G401.6 (cell line): ENCODE measurements around the gene OR52E8.

Source experiments
- FAIRE-seq: peaks from 2 replicates; lab custom pipeline; 2012; peaks lifted over from hg19 to GRCh38; lab: Jason Lieb, UNC

The OR52E8 gene

DNA sequence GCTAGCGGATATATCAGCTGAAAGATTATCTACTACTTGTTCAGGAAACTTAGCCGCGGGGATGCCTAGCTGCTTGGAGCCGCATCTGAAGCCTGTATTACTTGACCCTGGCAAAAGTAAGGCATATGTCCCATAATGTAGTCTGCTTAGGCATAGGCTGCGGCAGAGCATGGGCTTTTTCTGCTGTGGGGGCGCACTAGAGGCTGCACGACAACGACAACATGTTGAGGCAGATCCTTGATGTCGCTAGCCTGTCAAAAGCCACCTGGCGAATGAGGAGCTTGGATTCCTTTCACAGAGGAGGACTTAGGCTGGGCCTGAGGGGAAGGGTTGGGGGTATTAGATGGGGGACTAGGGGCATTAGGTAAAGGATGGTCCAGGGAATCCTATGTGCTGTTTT lies 49.9 kb downstream of the OR52E8 start:
- no peak for FAIRE-seq
